Type B pancreatic cell (in vitro differentiated cells): ENCODE results near the gene GSKIP. TPM values are rescaled to one million over a fixed set of nuclear protein-coding genes. Genes with fewer than 3 reads are reported as not detected.

Experiments
- DNase-seq: peaks from one replicate; pipeline ENCODE4 v3.0.0; 2021; ENCODE audit warnings: mixed read lengths; ENCODE audit not compliant: unreplicated experiment; ENCODE audit errors: extremely low spot score
- H3K27ac Mint-ChIP-seq: 2 replicates; pipeline ENCODE4 v1.8.0; 2021; ENCODE audit warnings: mild to moderate bottlenecking, mixed read lengths
- H3K27me3 Mint-ChIP-seq: 2 replicates; pipeline ENCODE4 v1.8.0; 2021; ENCODE audit warnings: mixed read lengths
- H3K36me3 Mint-ChIP-seq: 2 replicates; pipeline ENCODE4 v1.8.0; 2021; ENCODE audit warnings: mixed read lengths
- H3K4me1 Mint-ChIP-seq: one replicate; pipeline ENCODE4 v1.8.0; 2021; ENCODE audit warnings: mixed read lengths; ENCODE audit not compliant: unreplicated experiment
- H3K4me3 Mint-ChIP-seq: 2 replicates; pipeline ENCODE4 v1.8.0; 2021; ENCODE audit warnings: mild to moderate bottlenecking, mixed read lengths
- H3K9me3 Mint-ChIP-seq: 2 replicates; pipeline ENCODE4 v1.8.0; 2021; ENCODE audit warnings: mixed read lengths
- total RNA-seq: library from RNA; stranded (reverse); gene quantifications from 2 replicates; pipeline ENCODE4 v1.2.1, GENCODE V29; 2021; ENCODE audit warnings: low replicate concordance
- TF ChIP-seq, protein P1 (sequence below): fragments of 200-600 bp; sonication (generic); conservative IDR thresholded peaks from 2 replicates; pipeline ENCODE4 v1.5.0; 2021; ENCODE audit warnings: antibody characterized with exemption, mild to moderate bottlenecking

GSKIP gene
- total RNA-seq, 1 donor from 2014 or later, result 21.3 TPM

DNA sequence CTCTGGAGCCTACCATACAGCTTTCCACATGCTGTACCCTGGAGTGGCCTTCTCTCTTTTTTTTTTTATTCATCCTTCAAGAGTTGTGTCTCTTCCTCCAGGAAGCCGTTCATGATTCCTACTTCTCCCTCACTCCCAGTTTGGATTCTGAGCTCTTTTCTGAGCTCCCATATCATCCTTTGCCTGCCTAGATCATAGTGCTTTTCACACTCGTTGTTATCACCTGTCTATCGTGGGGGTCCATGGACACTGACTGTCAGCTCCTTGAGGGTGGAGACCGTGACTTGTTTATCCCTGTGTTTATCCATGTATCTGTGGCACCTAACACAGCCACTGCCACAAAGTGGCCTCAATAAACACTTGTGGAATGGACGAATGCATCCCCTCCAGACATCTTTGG lies 35.6 kb downstream of the GSKIP start:
- no peak overlapping the region for H3K27ac Mint-ChIP-seq
- DNase-seq, result no peak
- H3K9me3 Mint-ChIP-seq, result no peaks in the 10 kb centered on the region
- no peaks in the 10 kb centered on the region for H3K36me3 Mint-ChIP-seq
- no peak overlapping the region for H3K4me3 Mint-ChIP-seq
- H3K27me3 Mint-ChIP-seq, result peaks cover 4% of the 10 kb centered on the region
- H3K4me1 Mint-ChIP-seq, result no peaks in the 10 kb centered on the region
- TF ChIP-seq, protein P1, sequence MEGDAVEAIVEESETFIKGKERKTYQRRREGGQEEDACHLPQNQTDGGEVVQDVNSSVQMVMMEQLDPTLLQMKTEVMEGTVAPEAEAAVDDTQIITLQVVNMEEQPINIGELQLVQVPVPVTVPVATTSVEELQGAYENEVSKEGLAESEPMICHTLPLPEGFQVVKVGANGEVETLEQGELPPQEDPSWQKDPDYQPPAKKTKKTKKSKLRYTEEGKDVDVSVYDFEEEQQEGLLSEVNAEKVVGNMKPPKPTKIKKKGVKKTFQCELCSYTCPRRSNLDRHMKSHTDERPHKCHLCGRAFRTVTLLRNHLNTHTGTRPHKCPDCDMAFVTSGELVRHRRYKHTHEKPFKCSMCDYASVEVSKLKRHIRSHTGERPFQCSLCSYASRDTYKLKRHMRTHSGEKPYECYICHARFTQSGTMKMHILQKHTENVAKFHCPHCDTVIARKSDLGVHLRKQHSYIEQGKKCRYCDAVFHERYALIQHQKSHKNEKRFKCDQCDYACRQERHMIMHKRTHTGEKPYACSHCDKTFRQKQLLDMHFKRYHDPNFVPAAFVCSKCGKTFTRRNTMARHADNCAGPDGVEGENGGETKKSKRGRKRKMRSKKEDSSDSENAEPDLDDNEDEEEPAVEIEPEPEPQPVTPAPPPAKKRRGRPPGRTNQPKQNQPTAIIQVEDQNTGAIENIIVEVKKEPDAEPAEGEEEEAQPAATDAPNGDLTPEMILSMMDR, result no peak

DNA sequence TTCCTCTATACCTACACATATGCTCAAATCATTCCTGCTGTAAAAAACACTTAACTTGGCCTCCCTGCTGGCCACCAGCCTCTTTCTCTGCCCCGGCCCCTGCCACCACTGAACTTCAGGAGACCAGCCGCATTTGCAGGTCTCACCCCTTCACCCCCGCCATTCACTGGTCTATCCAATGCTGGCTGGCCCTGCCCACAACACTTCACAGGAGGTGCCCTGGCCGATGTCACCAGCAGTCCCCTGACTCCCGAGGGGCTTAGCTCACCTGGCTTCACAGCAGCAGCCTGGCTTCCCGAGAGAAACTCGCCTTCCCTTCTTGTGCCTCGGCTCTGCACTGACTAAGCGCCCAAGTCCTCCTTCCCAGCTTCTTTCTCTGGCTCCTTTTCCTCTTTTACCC lies 36.1 kb downstream of the GSKIP start:
- no peaks in the 10 kb centered on the region for H3K36me3 Mint-ChIP-seq
- H3K27me3 Mint-ChIP-seq, result peaks cover 4% of the 10 kb centered on the region
- no peaks in the 10 kb centered on the region for H3K4me1 Mint-ChIP-seq
- DNase-seq, result no peak
- no peaks in the 10 kb centered on the region for H3K9me3 Mint-ChIP-seq
- H3K4me3 Mint-ChIP-seq, result no peak overlapping the region
- no peak overlapping the region for H3K27ac Mint-ChIP-seq
- TF ChIP-seq, protein P1, result no peak

DNA sequence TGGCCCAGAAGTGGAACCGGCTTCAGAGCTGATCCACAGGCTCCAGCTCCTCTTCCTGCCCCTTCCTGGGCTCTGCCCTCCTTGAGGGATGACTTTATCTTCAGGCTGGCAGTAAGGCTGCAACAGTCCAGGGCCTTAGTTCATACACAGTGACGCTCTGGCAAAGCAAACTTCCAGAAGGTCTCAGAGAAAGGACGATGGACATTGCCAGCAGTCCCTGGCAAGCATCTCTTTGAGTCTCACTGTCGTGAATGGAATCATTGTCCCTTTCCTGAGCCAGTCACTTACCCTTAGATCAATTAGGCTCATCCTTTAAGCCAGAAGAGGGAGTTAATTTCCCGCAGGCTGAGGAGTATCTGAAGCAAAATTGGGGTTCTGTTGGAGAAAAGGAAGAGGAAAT lies 37.2 kb downstream of the GSKIP start:
- no peak overlapping the region for H3K27ac Mint-ChIP-seq
- H3K4me3 Mint-ChIP-seq, result no peak overlapping the region
- no peaks in the 10 kb centered on the region for H3K4me1 Mint-ChIP-seq
- no peak for DNase-seq
- H3K36me3 Mint-ChIP-seq, result no peaks in the 10 kb centered on the region
- H3K27me3 Mint-ChIP-seq, result no peaks in the 10 kb centered on the region
- TF ChIP-seq, protein P1, result no peak
- no peaks in the 10 kb centered on the region for H3K9me3 Mint-ChIP-seq

DNA sequence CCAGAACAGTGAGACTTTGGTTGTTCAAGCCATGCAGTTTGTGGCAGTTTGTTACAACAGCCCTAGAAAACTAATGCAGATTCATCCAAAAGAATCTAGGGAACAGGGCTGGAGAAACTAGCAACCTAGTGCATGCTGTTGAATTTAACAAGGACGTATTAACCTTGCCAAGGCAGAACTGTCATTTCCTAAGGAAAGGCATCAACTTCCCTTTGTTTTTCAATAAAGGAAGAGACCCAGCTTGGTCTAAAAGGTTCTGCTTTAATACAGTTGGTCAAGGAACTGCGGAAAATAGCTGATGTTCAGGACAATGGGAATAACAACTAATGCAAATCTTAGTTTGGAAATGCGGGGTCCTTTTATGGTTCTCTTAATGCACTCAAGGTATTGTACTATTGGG lies 40.1 kb downstream of the GSKIP start:
- no peaks in the 10 kb centered on the region for H3K27me3 Mint-ChIP-seq
- TF ChIP-seq, protein P1, result no peak
- H3K4me3 Mint-ChIP-seq, result no peak overlapping the region
- H3K4me1 Mint-ChIP-seq, result no peaks in the 10 kb centered on the region
- no peaks in the 10 kb centered on the region for H3K9me3 Mint-ChIP-seq
- no peak overlapping the region for H3K27ac Mint-ChIP-seq
- DNase-seq, result no peak
- H3K36me3 Mint-ChIP-seq, result no peaks in the 10 kb centered on the region

DNA sequence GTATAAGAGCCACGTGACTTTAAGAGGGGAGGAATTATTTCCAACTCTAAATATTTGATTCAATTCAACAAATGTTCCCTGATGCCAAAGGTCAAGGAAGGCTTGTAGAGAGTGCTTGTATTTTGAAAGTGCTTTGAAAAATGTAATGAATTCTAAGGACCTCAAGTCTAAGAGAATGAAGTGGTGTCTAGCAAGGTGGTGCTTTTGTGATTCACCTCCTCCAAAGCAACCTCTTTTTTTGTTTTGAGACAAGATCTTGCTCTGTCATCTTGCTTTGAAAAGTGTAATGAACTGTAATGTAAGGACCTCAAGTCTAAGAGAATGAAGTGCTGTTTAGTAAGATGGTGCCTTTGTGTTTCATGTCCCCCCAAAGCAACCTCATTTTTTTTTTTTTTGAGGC lies 42.4 kb downstream of the GSKIP start:
- Mint-ChIP-seq H3K4me1 (no peaks in the 10 kb centered on the region), H3K4me3 (no peak overlapping the region), H3K27me3 (no peaks in the 10 kb centered on the region), H3K27ac (no peak overlapping the region), H3K36me3 (no peaks in the 10 kb centered on the region), H3K9me3 (no peaks in the 10 kb centered on the region)
- TF ChIP-seq, protein P1, result no peak
- DNase-seq, result no peak

DNA sequence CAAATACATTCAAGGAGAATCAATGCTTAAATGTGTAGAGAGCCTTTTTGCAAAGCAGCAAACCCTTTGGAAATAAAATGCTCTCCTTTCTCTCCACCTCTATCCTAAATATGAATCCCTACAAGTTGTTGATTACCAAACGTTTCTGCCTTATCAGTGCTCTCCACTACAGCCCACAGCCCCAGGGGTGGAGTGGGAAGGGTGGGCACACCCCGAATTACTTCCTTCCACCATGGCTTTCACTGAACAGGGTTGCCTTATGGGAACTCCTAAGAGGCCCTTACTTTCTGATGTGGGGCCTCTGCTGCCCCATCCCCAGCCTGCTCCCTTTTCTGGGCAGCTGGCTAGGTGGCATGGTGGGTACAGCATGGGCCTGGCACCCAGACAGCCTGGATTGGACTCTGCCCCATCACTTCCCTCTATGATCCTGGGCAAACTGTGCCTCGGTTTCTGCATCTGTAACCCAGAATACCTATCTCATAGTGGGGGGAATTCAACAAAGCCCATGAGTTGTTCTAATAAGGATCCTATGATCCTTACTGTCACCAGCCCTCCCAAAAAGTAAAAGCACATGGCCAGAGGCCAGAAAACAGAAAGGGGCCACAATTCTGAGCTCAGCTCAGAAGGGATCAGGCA lies 44.7 kb downstream of the GSKIP start:
- DNase-seq, result no peak
- H3K4me3 Mint-ChIP-seq, result no peak overlapping the region
- no peaks in the 10 kb centered on the region for H3K9me3 Mint-ChIP-seq
- no peaks in the 10 kb centered on the region for H3K27me3 Mint-ChIP-seq
- H3K4me1 Mint-ChIP-seq, result no peaks in the 10 kb centered on the region
- TF ChIP-seq, protein P1, result no peak
- H3K27ac Mint-ChIP-seq, result no peak overlapping the region
- H3K36me3 Mint-ChIP-seq, result no peaks in the 10 kb centered on the region
